Adipocyte (in vitro differentiated cells): ENCODE data around the gene REXO1.
"Not testable (repeated sequence)": the region's sequence is repeated elsewhere in the genome, so short reads cannot be mapped to it uniquely, and the experiment has no call there.

Experiments used
- DNase-seq: peaks from one replicate; pipeline ENCODE4 v3.0.0-alpha.2; 2015; ENCODE audit warnings: low read depth
- H3K27me3 ChIP-seq: replicated peaks from 2 replicates; pipeline ENCODE4 v1.7.0; 2013; ENCODE audit warnings: mild to moderate bottlenecking, low read length, moderate library complexity; ENCODE audit not compliant: control insufficient read depth, insufficient read depth
- H3K36me3 ChIP-seq: 2 replicates; pipeline ENCODE4 v1.7.0; 2013; ENCODE audit warnings: low read length, mild to moderate bottlenecking, moderate library complexity; ENCODE audit not compliant: control insufficient read depth, insufficient read depth, severe bottlenecking
- H3K4me1 ChIP-seq: 2 replicates; pipeline ENCODE4 v1.7.0; 2013; ENCODE audit warnings: mild to moderate bottlenecking, low read length, moderate library complexity; ENCODE audit not compliant: control insufficient read depth, insufficient read depth
- H3K4me3 ChIP-seq: 2 replicates; pipeline ENCODE4 v1.7.0; 2013; ENCODE audit warnings: mild to moderate bottlenecking, low read length, moderate library complexity
- H3K9ac ChIP-seq: 2 replicates; pipeline ENCODE4 v1.7.0; 2013; ENCODE audit warnings: mild to moderate bottlenecking, low read length, moderate library complexity
- H3K9me3 ChIP-seq: 2 replicates; pipeline ENCODE4 v1.7.0; 2013; ENCODE audit warnings: mild to moderate bottlenecking, low read length, moderate library complexity; ENCODE audit not compliant: control insufficient read depth

The REXO1 gene

GRCh38 chr19:1804858-1805257 lies 43.4 kb downstream of the REXO1 start:
- no peak overlapping the region for H3K4me3 ChIP-seq
- H3K9me3 ChIP-seq = peaks cover 2% of the 10 kb centered on the region
- no peaks in the 10 kb centered on the region for H3K36me3 ChIP-seq
- no peaks in the 10 kb centered on the region for H3K27me3 ChIP-seq
- H3K4me1 ChIP-seq = no peaks in the 10 kb centered on the region
- H3K9ac ChIP-seq = no peak overlapping the region
- DNase-seq = no peak

- H3K36me3 ChIP-seq = no peaks in the 10 kb centered on the region
- H3K4me3 ChIP-seq = no peak overlapping the region
- no peak for DNase-seq
- peaks cover 8% of the 10 kb centered on the region for H3K27me3 ChIP-seq
- H3K4me1 ChIP-seq = no peaks in the 10 kb centered on the region
- H3K9me3 ChIP-seq = peaks cover 2% of the 10 kb centered on the region
- H3K9ac ChIP-seq = no peak overlapping the region
Measured at GRCh38 chr19:1799695-1800342, 48.5 kb downstream of the REXO1 start.

- H3K27me3 ChIP-seq, H3K9ac ChIP-seq, H3K4me1 ChIP-seq, H3K9me3 ChIP-seq, H3K4me3 ChIP-seq, H3K36me3 ChIP-seq, DNase-seq: not testable (repeated sequence)
Measured at GRCh38 chr19:1797313-1797712, 51.0 kb downstream of the REXO1 start.

- no peak overlapping the region for H3K4me3 ChIP-seq
- H3K27me3 ChIP-seq = peaks cover 8% of the 10 kb centered on the region
- H3K9ac ChIP-seq = no peak overlapping the region
- H3K4me1 ChIP-seq = no peaks in the 10 kb centered on the region
- no peaks in the 10 kb centered on the region for H3K9me3 ChIP-seq
- no peak for DNase-seq
- H3K36me3 ChIP-seq = no peaks in the 10 kb centered on the region
Measured at GRCh38 chr19:1796395-1797142, 51.7 kb downstream of the REXO1 start.

GRCh38 chr19:1794424-1795172 lies 53.7 kb downstream of the REXO1 start:
- Histone ChIP-seq H3K9ac (no peak overlapping the region), H3K4me3 (no peak overlapping the region), H3K36me3 (no peaks in the 10 kb centered on the region), H3K9me3 (no peaks in the 10 kb centered on the region), H3K4me1 (no peaks in the 10 kb centered on the region), H3K27me3 (peaks cover 8% of the 10 kb centered on the region)
- DNase-seq = no peak

GRCh38 chr19:1791879-1792278 lies 56.4 kb downstream of the REXO1 start:
- Histone ChIP-seq H3K36me3 (no peaks in the 10 kb centered on the region), H3K9me3 (no peaks in the 10 kb centered on the region), H3K27me3 (peaks cover 19% of the 10 kb centered on the region), H3K4me1 (no peaks in the 10 kb centered on the region), H3K4me3 (no peak overlapping the region), H3K9ac (no peak overlapping the region)
- no peak for DNase-seq

- Histone ChIP-seq H3K27me3 (peaks cover 11% of the 10 kb centered on the region), H3K4me3 (no peak overlapping the region), H3K9me3 (no peaks in the 10 kb centered on the region), H3K36me3 (no peaks in the 10 kb centered on the region), H3K4me1 (no peaks in the 10 kb centered on the region), H3K9ac (no peak overlapping the region)
- no peak for DNase-seq
Measured at GRCh38 chr19:1790054-1790792, 58.1 kb downstream of the REXO1 start.

GRCh38 chr19:1789261-1790041 lies 58.8 kb downstream of the REXO1 start:
- H3K36me3 ChIP-seq = no peaks in the 10 kb centered on the region
- no peak overlapping the region for H3K4me3 ChIP-seq
- no peaks in the 10 kb centered on the region for H3K4me1 ChIP-seq
- H3K9me3 ChIP-seq = no peaks in the 10 kb centered on the region
- DNase-seq = no peak
- peaks cover 17% of the 10 kb centered on the region for H3K27me3 ChIP-seq
- H3K9ac ChIP-seq = no peak overlapping the region

- peaks cover 38% of the 10 kb centered on the region for H3K27me3 ChIP-seq
- H3K4me1 ChIP-seq = no peaks in the 10 kb centered on the region
- no peak overlapping the region for H3K4me3 ChIP-seq
- H3K9me3 ChIP-seq = peaks cover 5% of the 10 kb centered on the region
- no peak overlapping the region for H3K9ac ChIP-seq
- H3K36me3 ChIP-seq = no peaks in the 10 kb centered on the region
- DNase-seq = no peak
Measured at GRCh38 chr19:1787116-1787515, 61.2 kb downstream of the REXO1 start.

GRCh38 chr19:1786668-1787067 lies 61.6 kb downstream of the REXO1 start:
- Histone ChIP-seq H3K36me3 (no peaks in the 10 kb centered on the region), H3K4me3 (no peak overlapping the region), H3K9me3 (peaks cover 10% of the 10 kb centered on the region), H3K27me3 (peaks cover 40% of the 10 kb centered on the region), H3K9ac (no peak overlapping the region), H3K4me1 (no peaks in the 10 kb centered on the region)
- DNase-seq = no peak
